Loucy (cell line): ENCODE data around the gene C14orf119.

Experiments used
- CTCF ChIP-seq: fragments of 200-600 bp; sonication (generic); conservative IDR thresholded peaks from 2 replicates; pipeline ENCODE4 v1.5.1; 2014; ENCODE audit warnings: mild to moderate bottlenecking, antibody characterized with exemption, low read length
- EZH2phosphoT487 ChIP-seq: fragments of 200-600 bp; IDR thresholded peaks from 2 replicates; pipeline ENCODE4 v1.6.1; 2018; ENCODE audit warnings: antibody characterized with exemption, mild to moderate bottlenecking, moderate library complexity, borderline replicate concordance

DNA sequence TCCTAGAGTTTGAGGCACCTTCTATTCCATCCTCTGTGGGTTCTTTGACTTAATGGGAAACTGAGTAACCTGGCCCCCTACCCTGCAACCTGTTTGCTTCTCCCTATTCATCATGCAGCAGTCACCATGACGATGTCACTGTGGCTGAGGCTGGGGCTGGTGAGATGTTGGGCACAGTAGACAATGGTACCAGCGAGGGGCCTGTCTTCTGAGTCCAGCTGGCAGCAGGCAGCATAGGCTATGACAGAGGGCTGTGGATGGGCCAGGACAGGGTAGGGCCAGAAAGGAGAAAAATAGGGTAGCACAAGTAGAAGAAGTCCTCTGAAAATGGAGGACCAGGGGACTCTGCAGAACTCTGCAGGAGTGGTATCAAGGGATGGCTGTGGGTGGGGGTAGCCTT, 7.5 kb downstream of the C14orf119 start:
- TF ChIP-seq CTCF, result no peak
- no peak for TF ChIP-seq EZH2phosphoT487
